HUDEP-2 (cell line): ENCODE data around the gene SPTLC3.

Experiments
- DNase-seq, 76 experiments: peaks; one replicate each; lab custom pipeline; 2025; ENCODE audit not compliant: unreplicated experiment in 76 of 76; lab: John Stamatoyannopoulos, UW

SPTLC3 gene

DNA sequence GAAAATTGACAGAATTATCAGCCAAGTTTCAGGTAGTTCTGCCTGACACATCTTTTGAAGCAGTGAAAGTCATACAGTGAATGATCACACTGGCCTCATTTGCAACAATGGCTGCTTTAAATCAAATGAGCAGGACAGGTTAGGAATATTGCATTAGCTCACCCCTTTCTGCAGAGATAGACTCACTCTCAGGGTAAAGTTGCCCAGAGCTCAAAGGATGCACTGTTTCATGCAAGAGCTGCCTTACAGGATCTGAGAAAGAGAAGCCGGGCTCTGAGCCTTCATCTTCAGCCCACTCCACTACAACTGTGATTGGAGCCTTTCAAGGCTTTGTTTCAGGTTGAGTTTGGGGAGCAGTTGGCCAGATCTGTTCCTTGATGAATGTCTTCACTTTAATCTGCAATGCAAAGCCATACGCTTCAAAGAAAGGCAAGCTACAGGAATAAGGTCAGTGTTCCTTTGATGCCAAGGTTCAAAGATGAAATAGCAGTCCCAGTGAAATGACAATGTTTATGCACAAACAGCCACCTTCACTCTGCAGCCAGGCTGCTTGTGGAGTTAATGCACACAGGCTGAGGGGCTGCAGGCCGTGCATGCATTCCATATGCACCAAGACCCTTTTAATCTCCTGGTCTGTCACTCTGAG is 121.4 kb downstream of the SPTLC3 start:
- no peak for DNase-seq

DNA sequence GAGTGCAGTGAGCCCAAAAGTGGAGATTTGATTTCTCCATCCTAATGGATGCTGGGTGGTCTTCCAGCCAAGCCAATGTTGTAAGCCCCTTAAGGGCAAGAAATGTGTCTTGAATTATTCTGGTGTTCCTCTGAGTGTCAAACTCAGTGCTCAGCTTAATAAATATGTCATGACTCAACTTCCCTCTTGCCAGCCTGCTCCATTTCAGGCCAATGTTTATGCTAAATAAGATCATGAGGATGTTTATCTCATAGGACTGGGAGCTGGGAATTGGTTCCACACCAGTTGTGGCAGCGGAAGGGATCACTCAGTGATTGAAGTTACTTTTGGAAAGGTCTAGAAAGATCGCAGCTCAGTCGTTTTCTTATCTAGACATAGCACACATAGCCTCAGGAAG is 121.9 kb downstream of the SPTLC3 start:
- no peak for DNase-seq

DNA sequence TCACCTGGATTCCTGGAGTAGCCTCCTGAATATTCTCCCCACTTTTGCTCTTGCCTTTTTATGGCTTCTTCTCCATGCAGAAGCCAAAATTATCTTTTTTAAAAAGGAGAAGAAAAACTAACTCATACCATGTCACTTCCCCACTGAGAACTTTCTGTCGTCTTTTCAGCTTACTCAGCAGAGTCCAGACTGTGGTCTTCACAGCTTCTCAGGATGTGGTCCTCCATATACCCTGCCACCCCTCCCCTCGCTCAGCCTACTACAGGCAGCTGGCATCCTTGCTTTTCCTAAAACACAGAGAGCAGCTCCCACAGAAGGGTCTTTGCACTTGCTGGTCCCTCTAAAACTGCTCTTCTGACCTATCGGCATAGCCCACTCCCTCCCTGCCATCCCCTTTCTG is 122.9 kb downstream of the SPTLC3 start:
- no peak for DNase-seq

DNA sequence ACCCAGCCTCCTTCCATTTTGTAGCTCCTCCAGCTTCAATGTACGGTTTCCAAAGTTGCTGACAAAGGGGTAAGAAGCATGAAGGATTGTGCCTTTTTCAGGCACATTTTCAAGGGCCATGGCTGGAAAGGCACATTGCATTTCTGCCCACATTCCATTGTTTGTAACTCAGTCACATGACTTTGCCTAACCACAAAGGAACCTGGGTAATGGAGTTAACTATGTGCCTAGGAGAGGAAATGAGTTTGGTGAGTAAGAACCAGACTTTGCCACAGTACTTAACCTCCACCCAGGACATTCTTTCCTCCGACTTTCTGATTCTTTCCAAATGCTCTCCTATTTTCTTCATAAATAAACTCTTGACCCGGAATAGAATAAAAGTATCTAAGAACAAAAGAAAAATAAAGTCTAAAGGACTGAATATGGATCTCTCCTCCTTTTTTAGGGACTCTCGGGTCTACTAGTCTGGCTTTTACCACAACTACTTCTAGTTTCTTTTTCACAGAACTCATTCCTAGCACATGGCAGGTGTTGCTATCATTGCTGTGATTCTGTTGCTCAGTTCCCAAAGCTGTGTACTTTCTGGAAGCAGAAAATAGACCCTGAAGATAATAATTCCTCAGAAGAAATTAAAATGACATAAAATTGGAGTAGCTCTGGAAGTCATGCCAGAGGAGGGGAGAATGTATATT is 130.8 kb downstream of the SPTLC3 start:
- no peak for DNase-seq

DNA sequence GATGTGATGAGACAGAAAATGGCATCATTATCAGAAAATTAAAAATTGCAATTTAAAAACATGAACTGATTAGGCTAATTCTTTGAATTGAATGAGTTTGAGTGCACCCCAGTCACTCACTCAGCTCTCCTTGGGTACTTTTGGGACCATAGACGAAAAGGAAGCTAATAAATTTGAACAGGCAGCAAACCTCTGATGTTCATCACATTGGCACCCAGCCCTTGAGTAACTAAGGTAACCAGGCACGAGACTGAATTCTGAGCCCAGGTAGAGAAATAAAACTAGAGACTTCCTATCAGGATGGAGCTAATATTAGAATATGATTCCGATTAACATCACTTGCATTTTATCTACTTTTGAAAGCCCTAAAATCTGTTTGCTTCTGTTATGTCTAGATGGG is 131.4 kb downstream of the SPTLC3 start:
- no peak for DNase-seq

DNA sequence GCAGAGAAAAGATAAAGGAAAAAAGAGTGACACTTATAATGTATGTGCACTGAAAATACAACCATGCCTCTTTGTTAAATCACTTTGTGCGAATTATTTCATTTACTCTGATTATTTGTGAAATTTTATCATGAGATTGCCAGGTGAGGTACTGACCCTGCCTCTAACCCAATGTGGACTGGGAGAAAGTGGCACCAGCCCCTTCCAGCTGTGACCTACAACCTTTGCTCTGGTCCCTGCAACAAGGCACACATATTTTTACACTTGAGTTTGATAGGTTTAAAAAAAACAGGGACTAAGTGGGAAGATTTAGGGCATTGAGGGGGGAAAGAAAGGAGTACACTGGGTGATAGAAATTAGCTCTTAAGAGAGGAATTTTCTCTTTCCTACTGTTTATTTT is 132.0 kb downstream of the SPTLC3 start:
- DNase-seq = no peak

DNA sequence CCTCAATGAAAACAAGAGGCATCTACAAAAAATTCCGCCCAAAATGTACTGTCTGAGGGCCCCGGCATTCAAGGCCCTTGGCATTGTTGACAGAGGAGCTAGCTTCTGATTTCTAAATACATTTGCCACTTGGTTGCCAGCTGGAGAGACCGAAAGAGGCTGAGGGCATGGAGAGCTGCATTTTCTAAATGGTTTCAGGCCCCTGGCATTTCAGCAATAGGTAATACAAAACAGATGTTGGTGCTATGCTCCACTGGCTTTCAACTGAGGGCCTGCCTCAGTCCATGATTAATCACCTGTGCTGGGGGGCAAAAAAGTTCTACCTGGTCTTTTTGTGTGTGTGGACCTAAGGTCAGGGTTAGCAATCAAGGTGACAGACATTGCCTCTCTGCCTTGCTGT is 132.8 kb downstream of the SPTLC3 start:
- no peak for DNase-seq

DNA sequence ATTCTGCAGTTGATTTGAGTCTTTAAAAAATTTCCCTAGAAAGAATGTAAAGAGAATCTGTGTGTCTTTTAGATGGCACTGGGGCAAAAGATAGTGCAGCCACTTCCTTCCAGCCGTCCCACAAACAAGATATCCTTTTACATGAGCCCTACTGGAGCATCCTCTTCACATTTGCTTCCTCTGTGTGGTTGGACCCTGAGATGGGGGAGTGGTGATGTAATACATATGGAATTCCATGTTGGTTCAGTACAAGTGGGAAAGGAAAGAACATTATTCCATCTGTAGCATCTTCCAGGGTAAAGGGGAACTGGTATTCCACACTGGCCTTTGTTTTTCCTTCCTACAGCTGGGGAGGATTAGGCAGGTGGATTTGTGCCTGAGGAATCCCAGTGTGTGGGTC is 133.4 kb downstream of the SPTLC3 start:
- DNase-seq = no peak

DNA sequence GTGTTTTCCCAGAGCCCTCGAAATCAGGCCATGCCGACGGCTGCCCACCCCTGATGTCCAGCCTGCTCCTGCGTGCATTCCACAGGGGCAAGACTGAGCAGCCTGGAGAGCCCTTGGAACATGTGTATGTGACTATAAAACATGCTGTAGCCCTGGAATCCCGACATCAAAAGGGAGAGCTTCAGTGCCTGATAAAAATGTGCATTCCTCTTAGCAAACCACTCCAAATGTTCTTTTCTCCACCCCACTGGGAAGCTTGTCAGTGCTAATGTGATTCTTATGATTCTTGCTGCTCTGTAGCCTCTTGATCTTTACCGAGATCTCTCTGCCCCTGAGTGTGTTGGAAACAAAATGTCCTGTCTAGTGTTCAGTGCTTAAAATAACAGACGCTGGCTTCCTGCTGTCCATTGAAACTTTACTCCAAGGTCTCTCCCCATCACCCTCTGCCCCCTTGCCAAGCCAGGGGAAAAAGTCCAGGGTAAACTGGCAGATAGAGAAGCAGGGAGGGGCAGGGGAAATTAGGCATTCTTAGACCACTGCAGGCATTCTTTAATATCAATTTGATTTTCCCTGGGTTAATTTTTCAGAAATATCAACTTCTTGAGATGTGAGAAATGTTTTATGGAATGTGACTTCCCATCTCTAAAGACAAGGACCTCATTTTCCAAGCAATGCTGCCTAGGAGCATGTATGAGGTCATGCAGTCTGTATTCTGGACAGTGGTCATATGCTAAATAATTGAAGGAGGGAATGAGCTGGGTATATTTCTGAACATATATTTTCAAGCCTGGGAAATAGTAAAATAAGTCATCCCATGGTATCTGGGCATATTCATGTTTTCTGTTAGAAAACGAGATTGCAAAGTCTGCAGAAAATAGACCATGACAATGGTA is 138.5 kb downstream of the SPTLC3 start:
- DNase-seq = no peak

DNA sequence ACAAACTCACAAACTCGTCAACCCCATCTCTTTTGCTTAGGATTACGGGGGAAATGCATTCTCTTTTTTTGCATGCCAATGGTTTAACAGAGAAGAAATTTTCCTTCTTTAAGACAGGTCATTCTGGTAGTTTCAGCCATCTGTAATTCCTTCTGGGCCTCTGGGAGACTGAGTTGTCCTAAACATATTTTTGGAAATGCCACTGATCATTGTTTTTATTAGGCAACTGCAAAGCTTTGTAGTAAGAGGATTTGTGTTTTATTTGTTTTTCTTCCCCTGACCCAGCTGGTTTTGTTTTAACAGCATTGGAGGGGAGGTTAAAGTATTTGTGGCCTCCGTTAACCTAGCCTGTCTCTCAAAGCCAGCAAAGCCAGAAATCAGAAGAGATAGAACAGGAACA is 139.2 kb downstream of the SPTLC3 start:
- DNase-seq = no peak

DNA sequence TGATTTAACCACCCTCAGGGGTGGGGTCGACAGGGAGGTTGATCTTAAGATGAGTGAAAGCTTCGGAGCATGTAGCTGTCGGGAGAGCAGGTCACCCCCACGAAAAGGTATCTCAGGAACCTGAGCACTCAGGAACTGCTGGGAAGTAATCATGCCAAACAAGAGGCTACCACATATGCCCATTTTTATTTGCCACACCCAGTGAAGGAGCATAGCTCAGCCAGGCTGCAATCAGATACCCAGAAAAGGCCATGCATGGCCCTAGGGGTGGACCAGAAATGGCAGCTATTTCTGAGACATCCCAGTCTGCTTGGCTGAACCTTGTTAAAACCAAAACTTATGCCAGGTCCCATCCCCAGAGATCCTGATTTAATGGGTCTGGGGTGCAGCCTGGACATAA is 139.6 kb downstream of the SPTLC3 start:
- no peak for DNase-seq

DNA sequence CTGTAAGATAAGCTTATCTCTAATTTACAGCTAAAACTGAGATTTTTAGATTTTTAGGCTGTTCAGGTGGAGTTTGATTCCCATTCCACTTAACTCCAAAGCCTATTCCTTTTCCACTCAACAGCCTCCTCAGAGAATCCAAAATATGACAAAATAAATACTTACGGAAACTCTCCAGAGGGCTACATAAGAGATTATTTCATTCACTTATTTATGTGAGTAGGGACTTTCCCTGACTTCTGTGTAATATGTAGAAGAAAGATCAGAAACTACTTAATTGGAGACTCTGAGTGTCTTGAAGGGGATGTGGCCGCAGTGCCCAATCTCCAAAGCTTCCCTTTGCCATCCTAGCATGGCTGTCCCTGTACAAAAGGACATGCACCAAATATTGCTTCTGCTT is 140.2 kb downstream of the SPTLC3 start:
- no peak for DNase-seq

DNA sequence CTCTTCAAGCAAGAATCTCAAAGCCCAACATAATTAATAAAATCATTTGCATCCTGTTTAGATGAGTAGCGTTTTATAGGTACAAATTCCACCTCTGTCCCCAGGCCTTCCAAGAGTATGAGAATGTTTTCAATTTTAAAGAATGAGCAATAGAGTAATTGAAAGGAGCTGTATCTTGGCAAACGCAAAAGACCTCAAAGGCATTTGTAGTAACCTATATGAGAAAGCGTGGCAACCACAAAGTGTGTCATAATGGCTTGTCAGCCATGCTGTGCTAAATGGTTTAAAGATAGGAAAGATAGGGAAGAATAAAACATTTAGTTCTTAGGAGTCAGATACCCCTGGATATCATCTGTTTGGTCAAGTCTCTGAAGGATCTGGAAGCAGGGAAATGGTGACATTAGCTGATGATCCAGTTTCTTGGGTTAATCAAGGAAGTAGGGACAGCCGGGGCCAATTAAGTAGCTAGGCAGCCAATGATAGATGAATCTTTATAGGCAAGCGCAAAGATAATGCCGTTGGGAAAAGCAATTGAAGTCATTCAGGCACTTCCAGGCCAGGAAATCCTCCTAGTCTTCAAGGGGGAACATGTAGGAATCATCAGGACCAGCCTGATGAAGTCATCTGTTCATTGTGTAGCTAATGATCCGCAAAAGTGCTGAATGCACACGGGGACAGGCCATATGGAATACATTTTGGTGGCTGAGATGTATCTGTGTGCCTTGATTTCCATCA is 140.8 kb downstream of the SPTLC3 start:
- DNase-seq = no peak

DNA sequence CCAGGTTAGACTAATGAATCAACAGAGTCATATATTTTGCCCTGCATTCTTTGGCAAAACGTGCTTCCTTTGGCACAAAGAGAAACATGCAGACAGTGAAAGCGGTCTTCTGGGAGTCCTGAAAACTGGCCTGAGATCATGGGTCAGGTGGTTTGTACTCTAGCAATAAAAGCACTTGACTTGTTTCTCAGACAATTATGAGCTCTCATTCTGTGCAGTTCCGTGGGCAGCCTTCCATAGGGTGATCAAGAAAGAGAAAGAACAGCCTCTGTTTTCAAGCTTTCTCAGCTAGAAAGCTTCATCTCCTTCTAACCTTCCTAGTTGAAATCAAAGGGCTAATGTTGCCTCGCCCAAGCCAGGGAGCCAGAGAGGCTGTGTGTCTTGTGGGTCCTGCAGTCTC is 149.6 kb downstream of the SPTLC3 start:
- DNase-seq = no peak

DNA sequence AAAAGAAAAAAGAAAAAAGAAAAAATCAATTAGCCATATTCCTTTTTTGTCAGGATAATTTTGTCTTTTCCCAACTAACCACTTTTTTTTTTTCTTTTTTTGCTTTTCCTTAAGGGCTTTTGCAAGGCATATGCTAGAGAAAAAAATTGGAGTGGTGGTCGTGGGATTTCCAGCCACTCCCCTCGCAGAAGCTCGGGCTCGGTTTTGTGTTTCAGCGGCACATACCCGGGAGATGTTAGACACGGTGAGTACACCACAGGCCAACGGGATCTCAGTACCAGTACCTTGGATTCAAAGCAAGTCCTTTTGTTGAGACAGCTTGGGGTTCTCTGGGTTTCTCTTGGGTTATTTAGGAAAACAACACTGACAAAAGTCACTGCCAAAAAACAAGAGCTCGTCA is 151.1 kb downstream of the SPTLC3 start:
- DNase-seq = no peak

DNA sequence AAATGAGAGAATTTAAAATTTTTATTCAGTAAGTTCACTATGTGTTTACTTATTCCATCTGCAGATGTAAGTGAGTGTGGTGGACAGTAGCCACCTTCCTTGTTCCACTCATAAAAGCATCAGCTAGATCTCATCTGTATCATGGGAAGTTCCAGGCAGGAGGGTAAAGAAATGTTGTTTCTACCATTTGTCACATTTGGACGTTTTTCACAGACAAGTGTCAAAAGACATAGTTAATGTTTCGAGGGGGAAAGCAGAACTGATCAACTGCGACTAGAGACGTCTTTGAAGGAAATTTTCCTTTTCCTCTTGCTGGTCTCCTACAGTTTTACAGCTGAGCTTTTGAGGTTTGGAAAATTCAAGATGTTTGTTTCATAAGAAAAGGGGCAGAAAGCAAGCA is 156.4 kb downstream of the SPTLC3 start:
- no peak for DNase-seq

DNA sequence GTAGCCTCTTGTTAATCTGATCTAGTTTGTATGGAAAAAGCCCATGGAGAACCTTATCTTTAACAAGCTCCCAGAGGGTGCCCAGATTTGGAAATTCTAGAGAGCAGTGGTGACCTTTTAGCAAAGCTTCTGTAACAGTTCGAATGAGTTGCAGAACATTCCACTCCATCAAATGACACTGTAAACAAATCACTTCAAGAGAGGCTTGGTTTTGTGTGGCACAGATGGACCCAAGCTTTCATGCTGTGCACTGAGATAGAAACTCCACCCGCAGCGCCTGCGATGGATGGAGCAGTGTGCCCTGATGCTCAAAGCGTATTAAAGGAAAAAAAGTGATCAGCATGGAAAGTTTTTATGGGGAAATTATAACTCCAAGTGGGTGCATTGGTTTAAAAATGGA is 157.2 kb downstream of the SPTLC3 start:
- DNase-seq = no peak

DNA sequence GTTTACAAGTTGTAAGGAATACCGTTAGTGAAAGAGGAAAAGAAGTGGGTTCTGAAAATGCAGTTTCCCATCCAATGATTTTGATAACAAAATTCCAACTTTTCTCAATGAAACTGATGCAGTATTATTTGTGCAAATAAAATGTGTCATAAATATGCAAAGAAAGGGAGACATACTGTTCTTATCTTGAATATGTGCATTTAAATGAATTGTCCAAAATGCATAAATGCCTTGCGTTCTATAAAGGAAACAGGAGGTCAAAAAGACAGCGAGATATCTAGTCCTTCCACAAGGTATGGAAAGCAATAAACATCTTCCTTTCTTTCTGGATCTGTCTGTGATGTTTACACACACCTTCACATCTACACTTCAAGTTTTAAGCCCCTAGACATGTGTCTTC is 157.7 kb downstream of the SPTLC3 start:
- DNase-seq = no peak

DNA sequence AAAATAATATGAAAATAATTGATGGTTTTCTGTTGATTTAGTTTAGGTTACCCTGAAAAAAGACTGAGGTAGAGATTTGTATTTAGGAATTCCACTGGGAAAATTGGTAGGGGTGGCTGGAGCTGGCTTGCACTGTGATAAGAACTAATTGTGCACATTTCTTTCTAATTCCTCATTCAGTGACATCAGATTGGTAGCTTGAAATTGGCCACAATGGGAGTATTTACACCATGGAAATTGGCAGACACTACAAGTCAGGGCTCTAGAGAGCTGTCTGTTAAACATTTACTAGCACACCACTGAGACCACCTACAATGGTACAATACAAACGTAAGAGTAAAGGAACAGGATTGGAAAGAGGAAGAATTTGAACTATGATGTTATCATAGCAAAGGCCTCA is 160.3 kb downstream of the SPTLC3 start:
- no peak for DNase-seq

DNA sequence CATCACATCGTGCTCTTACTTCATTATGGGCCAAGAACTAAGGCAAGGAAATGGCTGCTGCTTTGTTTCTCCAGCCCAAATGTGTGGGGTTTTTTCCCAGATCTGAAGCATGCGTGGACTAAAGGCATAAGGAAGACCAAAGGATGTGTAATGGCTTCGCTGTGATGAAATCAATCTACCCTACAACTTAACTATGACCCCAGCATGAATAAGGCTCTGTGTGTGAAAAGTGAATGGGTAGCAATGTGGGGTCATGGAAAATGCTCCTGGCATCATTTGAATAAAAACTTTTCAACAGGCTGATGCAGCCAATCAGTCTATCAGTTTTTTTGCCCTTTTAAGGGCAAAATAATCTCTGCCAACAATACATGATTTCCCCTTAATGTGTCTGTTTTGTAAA is 162.0 kb downstream of the SPTLC3 start:
- DNase-seq = no peak

DNA sequence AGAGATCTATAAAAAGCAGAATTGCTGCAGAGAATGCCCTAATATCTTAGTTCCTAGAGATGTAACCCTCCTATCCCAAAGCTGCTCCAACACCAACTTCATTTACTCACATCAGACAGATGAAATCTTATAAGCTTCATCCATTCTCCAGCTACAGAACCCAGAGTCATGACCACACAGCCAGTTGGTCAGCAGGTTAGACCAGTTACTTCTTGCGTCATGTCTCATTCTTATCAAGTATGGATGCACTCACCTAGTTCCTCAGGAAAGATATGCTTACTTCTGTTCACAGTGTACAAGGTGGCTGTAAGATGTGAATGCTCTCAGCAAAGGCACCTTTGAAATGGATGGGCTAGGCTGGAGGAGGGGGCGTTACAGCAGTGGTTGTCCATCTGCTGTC is 164.4 kb downstream of the SPTLC3 start:
- DNase-seq = no peak
